HEK293 (cell line): ENCODE measurements around the gene SLC6A17.

Source experiments
- CTCF ChIA-PET: fragments of 350-600 bp; formaldehyde crosslinking; extraction: SDS; loops from one replicate; lab custom pipeline; 2021; ENCODE audit warnings: antibody characterized with exemption; lab: Yijun Ruan, JAX
- POLR2A ChIA-PET: fragments of 300-600 bp; formaldehyde crosslinking; extraction: SDS; loops from one replicate; lab custom pipeline; 2020; ENCODE audit warnings: antibody characterized with exemption, inconsistent platforms; lab: Yijun Ruan, JAX
- H3K27ac ChIP-seq: fragments of 200-500 bp; sonication (Bioruptor generic); 2 replicates; pipeline ENCODE4 v1.5.1; 2014; ENCODE audit warnings: low read depth, low read length, control low read depth, inconsistent platforms; ENCODE audit errors: extremely low read depth
- H3K36me3 ChIP-seq, 2 experiments: fragments of 200-500 bp in 1 of 2; sonication (Bioruptor generic) in 1 of 2; 1 replicate in 1 of 2; 2 replicates in 1 of 2; pipeline ENCODE4 v1.5.1; 2014 to 2017; ENCODE audit warnings: inconsistent platforms in 2 of 2, low read length in 2 of 2; ENCODE audit not compliant: control insufficient read depth in 2 of 2, insufficient read depth in 1 of 2
- H3K4me1 ChIP-seq: fragments of 200-500 bp; sonication (Bioruptor generic); 2 replicates; pipeline ENCODE4 v1.5.1; 2014; ENCODE audit warnings: mild to moderate bottlenecking, low read length, inconsistent platforms; ENCODE audit not compliant: control insufficient read depth, insufficient read depth
- H3K4me3 ChIP-seq: 2 replicates; pipeline ENCODE4 v1.5.1; 2011; ENCODE audit warnings: low read depth, mild to moderate bottlenecking, control low read depth, low read length, moderate library complexity
- H3K9me3 ChIP-seq: fragments of 200-500 bp; sonication (Bioruptor generic); 2 replicates; pipeline ENCODE4 v1.5.1; 2014; ENCODE audit warnings: low read depth, low read length, inconsistent platforms; ENCODE audit not compliant: control insufficient read depth, insufficient read depth
- ATF2 ChIP-seq: fragments of 450-650 bp; formaldehyde crosslinking; IDR thresholded peaks from 2 replicates; pipeline ENCODE4 v1.5.1; 2016; ENCODE audit warnings: missing biosample characterization, missing genetic modification characterization, low read depth
- CTCF ChIP-seq: fragments of 450-650 bp; formaldehyde crosslinking; IDR thresholded peaks from 2 replicates; pipeline ENCODE4 v1.5.1; 2016; ENCODE audit warnings: missing biosample characterization, missing genetic modification characterization
- HIC1 ChIP-seq: fragments of 450-650 bp; formaldehyde crosslinking; IDR thresholded peaks from 2 replicates; pipeline ENCODE4 v1.5.1; 2016; ENCODE audit warnings: missing biosample characterization, missing genetic modification characterization
- HOXD13 ChIP-seq: sonication (generic); formaldehyde crosslinking; IDR thresholded peaks from 2 replicates; pipeline ENCODE4 v1.8.0; 2022; ENCODE audit warnings: missing genetic modification reagents, borderline replicate concordance
- MYNN ChIP-seq: fragments of 450-650 bp; formaldehyde crosslinking; IDR thresholded peaks from 2 replicates; pipeline ENCODE4 v1.5.1; 2016; ENCODE audit warnings: missing biosample characterization, missing genetic modification characterization, borderline replicate concordance
- RBAK ChIP-seq: fragments of 450-650 bp; formaldehyde crosslinking; IDR thresholded peaks from 2 replicates; pipeline ENCODE4 v1.5.1; 2016; ENCODE audit warnings: missing biosample characterization, missing genetic modification characterization
- SCRT2 ChIP-seq: fragments of 450-650 bp; formaldehyde crosslinking; IDR thresholded peaks from 2 replicates; pipeline ENCODE4 v1.5.1; 2016; ENCODE audit warnings: missing biosample characterization, missing genetic modification characterization
- SP7 ChIP-seq: fragments of 450-650 bp; formaldehyde crosslinking; IDR thresholded peaks from 2 replicates; pipeline ENCODE4 v1.5.1; 2016; ENCODE audit warnings: missing biosample characterization, missing genetic modification characterization
- ZBTB10 ChIP-seq: fragments of 450-650 bp; formaldehyde crosslinking; IDR thresholded peaks from 2 replicates; pipeline ENCODE4 v1.5.1; 2016; ENCODE audit warnings: missing biosample characterization, missing genetic modification characterization
- ZBTB44 ChIP-seq: fragments of 450-650 bp; IDR thresholded peaks from 2 replicates; pipeline ENCODE4 v1.5.1; 2018; ENCODE audit warnings: missing biosample characterization, mild to moderate bottlenecking, missing genetic modification characterization
- ZEB2 ChIP-seq: fragments of 450-650 bp; formaldehyde crosslinking; IDR thresholded peaks from 2 replicates; pipeline ENCODE4 v1.5.1; 2016; ENCODE audit warnings: missing biosample characterization, missing genetic modification characterization
- ZNF138 ChIP-seq: fragments of 450-650 bp; formaldehyde crosslinking; IDR thresholded peaks from 2 replicates; pipeline ENCODE4 v1.5.1; 2016; ENCODE audit warnings: missing biosample characterization, missing genetic modification characterization, borderline replicate concordance
- ZNF23 ChIP-seq: fragments of 450-650 bp; formaldehyde crosslinking; IDR thresholded peaks from 2 replicates; pipeline ENCODE4 v1.5.1; 2016; ENCODE audit warnings: missing biosample characterization, missing genetic modification characterization, borderline replicate concordance
- ZNF239 ChIP-seq: fragments of 450-650 bp; formaldehyde crosslinking; IDR thresholded peaks from 2 replicates; pipeline ENCODE4 v1.5.1; 2016; ENCODE audit warnings: missing biosample characterization, missing genetic modification characterization
- ZNF335 ChIP-seq: fragments of 450-650 bp; formaldehyde crosslinking; conservative IDR thresholded peaks from 2 replicates; pipeline ENCODE4 v1.5.1; 2016; ENCODE audit warnings: missing biosample characterization, missing genetic modification characterization
- ZNF404 ChIP-seq: fragments of 450-650 bp; formaldehyde crosslinking; IDR thresholded peaks from 2 replicates; pipeline ENCODE4 v1.5.1; 2017; ENCODE audit warnings: missing biosample characterization, missing genetic modification characterization
- ZNF48 ChIP-seq: fragments of 450-650 bp; formaldehyde crosslinking; IDR thresholded peaks from 2 replicates; pipeline ENCODE4 v1.5.1; 2016; ENCODE audit warnings: missing biosample characterization, missing genetic modification characterization
- ZNF530 ChIP-seq: fragments of 450-650 bp; formaldehyde crosslinking; IDR thresholded peaks from 2 replicates; pipeline ENCODE4 v1.5.1; 2016; ENCODE audit warnings: low read depth, missing biosample characterization, missing genetic modification characterization
- ZNF654 ChIP-seq: fragments of 450-650 bp; formaldehyde crosslinking; IDR thresholded peaks from 2 replicates; pipeline ENCODE4 v1.5.1; 2016; ENCODE audit warnings: low read depth, missing biosample characterization, missing genetic modification characterization
- ZNF692 ChIP-seq: fragments of 450-650 bp; formaldehyde crosslinking; IDR thresholded peaks from 2 replicates; pipeline ENCODE4 v1.5.1; 2016; ENCODE audit warnings: missing biosample characterization, missing genetic modification characterization
- ZNF701 ChIP-seq: fragments of 450-650 bp; formaldehyde crosslinking; IDR thresholded peaks from 2 replicates; pipeline ENCODE4 v1.5.1; 2016; ENCODE audit warnings: missing biosample characterization, missing genetic modification characterization

The SLC6A17 gene

GRCh38 chr1:110102081-110102480 is 48.2 kb upstream of the SLC6A17 start:
- Histone ChIP-seq H3K36me3 (no peaks in the 10 kb centered on the region), H3K4me3 (no peak overlapping the region), H3K9me3 (no peaks in the 10 kb centered on the region), H3K4me1 (no peaks in the 10 kb centered on the region), H3K27ac (no peak overlapping the region)
- TF ChIP-seq ZBTB44 (no peak), ZBTB10 (tag by site-specific recombination) (no peak), RBAK (tag by site-specific recombination) (no peak), ZNF530 (tag by site-specific recombination) (no peak), ZEB2 (tag by site-specific recombination) (no peak), ZNF239 (tag by site-specific recombination) (no peak), HOXD13 (CRISPR knock-in tag) (no peak), ZNF138 (tag by site-specific recombination) (no peak), ZNF48 (tag by site-specific recombination) (no peak), ZNF23 (tag by site-specific recombination) (no peak), SP7 (no peak), ZNF701 (tag by site-specific recombination) (no peak)
- CTCF ChIA-PET: interaction anchor here (0.7 to 12.4 kb wide), 4 partner anchors 12 to 102 kb away, joined by 4 to 182 read pairs (median 52); no protein-coding TSS in a partner anchor
- POLR2A ChIA-PET: no interaction called here

GRCh38 chr1:110106013-110106941 is 44.0 kb upstream of the SLC6A17 start:
- TF ChIP-seq MYNN (tag by site-specific recombination): no peak
- peak; percentile 77 for TF ChIP-seq HIC1 (tag by site-specific recombination)
- peak; percentile 81 for TF ChIP-seq ZNF654 (tag by site-specific recombination)
- TF ChIP-seq ZNF404 (tag by site-specific recombination): no peak
- TF ChIP-seq ZNF692 (tag by site-specific recombination): 0 out of 2 replicates have a peak, but pooled peaks have one; percentile 33
- TF ChIP-seq SCRT2 (tag by site-specific recombination): 0 out of 2 replicates have a peak, but pooled peaks have one; percentile 54
- TF ChIP-seq ATF2 (tag by site-specific recombination): 0 out of 2 replicates have a peak, but pooled peaks have one; percentile 31
- TF ChIP-seq ZNF335 (tag by site-specific recombination): peak; percentile 62
- peak; percentile 87 for TF ChIP-seq CTCF (tag by site-specific recombination)
- Histone ChIP-seq H3K27ac (no peak overlapping the region), H3K36me3 (no peaks in the 10 kb centered on the region), H3K4me1 (no peaks in the 10 kb centered on the region), H3K4me3 (no peak overlapping the region), H3K9me3 (no peaks in the 10 kb centered on the region)
- ChIA-PET CTCF (interaction anchor here (0.6 to 12.4 kb wide), 29 partner anchors 10 to 529 kb away, joined by 3 to 182 read pairs (median 4); partner anchors contain the start of gene STRIP1), POLR2A (no interaction called here)
